Common myeloid progenitor, CD34-positive (primary cell): ENCODE results near the gene CNRIP1.

Source experiments
- CTCF ChIA-PET: fragments of 350-600 bp; sonication (Branson Sonifier 250); formaldehyde crosslinking; loops from one replicate; lab custom pipeline; 2021; ENCODE audit warnings: antibody characterized with exemption; lab: Charles Lee
- POLR2A ChIA-PET: fragments of 350-600 bp; sonication (Branson Sonifier 250); formaldehyde crosslinking; loops from one replicate; lab custom pipeline; 2021; ENCODE audit warnings: antibody characterized with exemption; lab: Charles Lee
- DNase-seq, 3 donors: peaks; one replicate each; pipeline versions ENCODE4 v3.0.0 to v3.0.0-alpha.2; 2013
- H3K27ac ChIP-seq, 2 experiments: 1 replicate in 1 of 2; 2 replicates in 1 of 2; pipeline ENCODE4 v1.7.0; 2013; ENCODE audit warnings: inconsistent platforms in 2 of 2, low read length in 2 of 2, mild to moderate bottlenecking in 2 of 2, low read depth in 1 of 2, moderate library complexity in 1 of 2; ENCODE audit not compliant: severe bottlenecking in 2 of 2, insufficient read depth in 1 of 2, poor library complexity in 1 of 2
- H3K27me3 ChIP-seq, 5 experiments: replicated peaks in 2 of 5; 1 replicate in 3 of 5; 2 replicates in 2 of 5; pipeline versions ENCODE4 v1.6.1 to v1.7.0; 2013; ENCODE audit warnings: low read length in 4 of 5, mild to moderate bottlenecking in 2 of 5, moderate library complexity in 2 of 5, inconsistent platforms in 1 of 5; ENCODE audit not compliant: insufficient read depth in 5 of 5, control insufficient read depth in 4 of 5
- H3K36me3 ChIP-seq, 4 experiments: 1 replicate in 2 of 4; 2 replicates in 2 of 4; pipeline versions ENCODE4 v1.6.1 to v1.7.0; 2013; ENCODE audit warnings: low read length in 3 of 4, control low read depth in 1 of 4, mild to moderate bottlenecking in 1 of 4; ENCODE audit not compliant: control insufficient read depth in 4 of 4, insufficient read depth in 4 of 4
- H3K4me1 ChIP-seq, 4 experiments: 1 replicate in 3 of 4; 2 replicates in 1 of 4; pipeline versions ENCODE4 v1.6.1 to v1.7.1; 2013; ENCODE audit warnings: low read length in 3 of 4, mild to moderate bottlenecking in 3 of 4, control low read depth in 1 of 4, inconsistent platforms in 1 of 4, moderate library complexity in 1 of 4; ENCODE audit not compliant: control insufficient read depth in 4 of 4, insufficient read depth in 4 of 4; ENCODE audit errors: control extremely low read depth in 1 of 4
- H3K4me3 ChIP-seq, 7 experiments: 1 replicate in 4 of 7; 2 replicates in 3 of 7; pipeline versions ENCODE4 v1.5.1 to v1.7.0; 2013; ENCODE audit warnings: mild to moderate bottlenecking in 7 of 7, low read length in 6 of 7, moderate library complexity in 6 of 7, inconsistent platforms in 2 of 7, low read depth in 2 of 7, control low read depth in 1 of 7; ENCODE audit not compliant: insufficient read depth in 4 of 7, control insufficient read depth in 1 of 7; ENCODE audit errors: extremely low read depth in 1 of 7
- H3K9me3 ChIP-seq, 5 experiments: 1 replicate in 4 of 5; 2 replicates in 1 of 5; pipeline versions ENCODE4 v1.6.1 to v1.7.1; 2013; ENCODE audit warnings: low read length in 4 of 5, mild to moderate bottlenecking in 2 of 5, inconsistent platforms in 1 of 5, low read depth in 1 of 5, moderate library complexity in 1 of 5; ENCODE audit not compliant: control insufficient read depth in 4 of 5, insufficient read depth in 2 of 5; ENCODE audit errors: control extremely low read depth in 1 of 5
- WGBS: methylation state at CpG from one replicate; pipeline ENCODE4 v1.1.5; 2013; ENCODE audit not compliant: insufficient coverage; 5-methylcytosine and 5-hydroxymethylcytosine counted together

CNRIP1 gene

GRCh38 chr2:68251187-68251854 is 68.4 kb downstream of the CNRIP1 start:
- Histone ChIP-seq H3K27me3 (no peaks in the 10 kb centered on the region), H3K27ac (peak overlapping the region; percentile 79 to 91), H3K36me3 (peaks cover 0 to 8% (median 2%) of the 10 kb centered on the region in 4 experiments), H3K4me3 (peak overlapping the region; percentile 80 to 99 (median 95)), H3K9me3 (no peaks in the 10 kb centered on the region), H3K4me1 (peaks cover 37 to 63% (median 49%) of the 10 kb centered on the region in 4 experiments)
- peak; percentile 92 to 95 (median 94) for DNase-seq
- WGBS, result under 1% methylated on average over 13 of the region's 41 CpGs
- ChIA-PET CTCF (interaction anchor here (0.6 to 1.8 kb wide), 8 partner anchors 10 to 58 kb away, joined by 3 to 6 read pairs (median 4); no protein-coding TSS in a partner anchor), POLR2A (no interaction called here)

- peak overlapping the region; percentile 80 to 99 (median 95) for H3K4me3 ChIP-seq
- H3K27ac ChIP-seq, result peak overlapping the region; percentile 79 to 91
- ChIA-PET POLR2A (no interaction called here), CTCF (interaction anchor here (0.6 to 1.8 kb wide), 15 partner anchors 9 to 131 kb away, joined by 3 to 7 read pairs (median 5); no protein-coding TSS in a partner anchor)
- WGBS, result 7% methylated on average over 10 of the region's 15 CpGs
- peaks cover 0 to 8% (median 2%) of the 10 kb centered on the region in 4 experiments for H3K36me3 ChIP-seq
- no peaks in the 10 kb centered on the region for H3K27me3 ChIP-seq
- no peaks in the 10 kb centered on the region for H3K9me3 ChIP-seq
- peak in 1 of 3 donors; percentile 23 for DNase-seq
- H3K4me1 ChIP-seq, result peaks cover 36 to 65% (median 47%) of the 10 kb centered on the region in 4 experiments
Observed at GRCh38 chr2:68250652-68251186, 69.0 kb downstream of the CNRIP1 start.

GRCh38 chr2:68250196-68250595 is 69.6 kb downstream of the CNRIP1 start:
- no peaks in the 10 kb centered on the region for H3K9me3 ChIP-seq
- ChIA-PET CTCF (interaction anchor here (0.7 to 1.8 kb wide), 16 partner anchors 9 to 132 kb away, joined by 3 to 7 read pairs (median 4); no protein-coding TSS in a partner anchor), POLR2A (no interaction called here)
- peaks cover 33 to 62% (median 49%) of the 10 kb centered on the region in 4 experiments for H3K4me1 ChIP-seq
- H3K4me3 ChIP-seq, result peak overlapping the region in 6 of 7 experiments; percentile 80 to 99 (median 97)
- peaks cover 0 to 8% (median 2%) of the 10 kb centered on the region in 4 experiments for H3K36me3 ChIP-seq
- no CpG with 5 or more reads among the region's 5 CpGs for WGBS
- H3K27ac ChIP-seq, result peak overlapping the region; percentile 79 to 91
- no peaks in the 10 kb centered on the region for H3K27me3 ChIP-seq
- peak in 2 of 3 donors; percentile 59 to 66 for DNase-seq

- Histone ChIP-seq H3K36me3 (peaks cover 0 to 8% (median 2%) of the 10 kb centered on the region in 4 experiments), H3K9me3 (no peaks in the 10 kb centered on the region), H3K27ac (peak overlapping the region; percentile 79 to 91), H3K4me1 (peaks cover 22 to 58% (median 47%) of the 10 kb centered on the region in 4 experiments), H3K27me3 (no peaks in the 10 kb centered on the region), H3K4me3 (peak overlapping the region in 5 of 7 experiments; percentile 26 to 99 (median 50))
- no peak for DNase-seq
- CTCF ChIA-PET, result interaction anchor here (0.6 to 1.8 kb wide), 5 partner anchors 19 to 115 kb away, joined by 3 to 5 read pairs (median 3); no protein-coding TSS in a partner anchor
- POLR2A ChIA-PET, result no interaction called here
- WGBS, result 50% methylated on average over 1 of the region's 2 CpGs
Observed at GRCh38 chr2:68248806-68249205, 70.9 kb downstream of the CNRIP1 start.

- peaks cover 22 to 58% (median 47%) of the 10 kb centered on the region in 4 experiments for H3K4me1 ChIP-seq
- no peak for DNase-seq
Observed at GRCh38 chr2:68248361-68248760, 71.4 kb downstream of the CNRIP1 start.

GRCh38 chr2:68246396-68246795 is 73.4 kb downstream of the CNRIP1 start:
- POLR2A ChIA-PET, result no interaction called here
- CTCF ChIA-PET, result interaction anchor here (0.9 to 5.1 kb wide), 5 partner anchors 21 to 195 kb away, joined by 3 to 30 read pairs (median 4); no protein-coding TSS in a partner anchor
- H3K36me3 ChIP-seq, result peaks cover 0 to 12% (median 4%) of the 10 kb centered on the region in 4 experiments
- H3K9me3 ChIP-seq, result no peaks in the 10 kb centered on the region
- peak in 1 of 3 donors; percentile 54 for DNase-seq
- H3K27ac ChIP-seq, result peak overlapping the region in 1 of 2 experiments; percentile 91
- H3K4me1 ChIP-seq, result peaks cover 22 to 57% (median 45%) of the 10 kb centered on the region in 4 experiments
- H3K27me3 ChIP-seq, result no peaks in the 10 kb centered on the region
- 100% methylated on average over 1 of the region's 1 CpG for WGBS
- H3K4me3 ChIP-seq, result no peak overlapping the region

More at GRCh38 chr2:68248361-68248760, 71.4 kb downstream of the CNRIP1 start:
- H3K4me3 ChIP-seq, result peak overlapping the region in 4 of 7 experiments; percentile 30 to 99 (median 68)
- 100% methylated on average over 1 of the region's 3 CpGs for WGBS
- ChIA-PET POLR2A (no interaction called here), CTCF (interaction anchor here (0.6 to 1.2 kb wide), 3 partner anchors 18 to 44 kb away, joined by 3 read pairs; no protein-coding TSS in a partner anchor)
- peak overlapping the region in 1 of 2 experiments; percentile 91 for H3K27ac ChIP-seq
- no peaks in the 10 kb centered on the region for H3K9me3 ChIP-seq
- peaks cover 0 to 8% (median 2%) of the 10 kb centered on the region in 4 experiments for H3K36me3 ChIP-seq
- H3K27me3 ChIP-seq, result no peaks in the 10 kb centered on the region
